Astrocyte (in vitro differentiated cells and primary cell): ENCODE data around the gene CLNS1A. TPM values are rescaled to one million over a fixed set of nuclear protein-coding genes. Genes with fewer than 3 reads are reported as not detected.

Experiments
- total RNA-seq: library from RNA; stranded (reverse); gene quantifications from 2 replicates; pipeline ENCODE4 v1.2.1, GENCODE V29; 2021

Gene CLNS1A
- total RNA-seq, 1 donor from 2014 or later: 104 TPM

Other genes with a start within 250 kb of the CLNS1A start
- 41.0 TPM in 2 replicates for gene PAK1, start 163.7 kb downstream of the CLNS1A start, total RNA-seq
- 0.48 and 0.91 TPM in 2 replicates for gene AQP11, start 47.8 kb downstream of the CLNS1A start, total RNA-seq
- gene RSF1, start 182.9 kb upstream of the CLNS1A start, total RNA-seq: 84.0 and 95.9 TPM in 2 replicates
- 49.0 and 53.1 TPM in 2 replicates for gene AAMDC, start 183.3 kb upstream of the CLNS1A start, total RNA-seq